ENCODE measurements around the gene C3orf18.

The C3orf18 gene

GRCh38 chr3:50592568-50592967, 25.0 kb upstream of the C3orf18 start:
- H3K4me3 ChIP-seq (ENCODE audit: low read length): no peak overlapping the region
- no peak for TF ChIP-seq CTCF (conservative IDR thresholded peaks at IDR 0.05; ENCODE audit: low read length)
- no peak for DNase-seq (ENCODE audit: low read depth)

GRCh38 chr3:50591196-50591741, 23.7 kb upstream of the C3orf18 start:
- H3K4me3 ChIP-seq (ENCODE audit: low read length): no peak overlapping the region
- DNase-seq (ENCODE audit: low read depth): no peak
- TF ChIP-seq CTCF (conservative IDR thresholded peaks at IDR 0.05; ENCODE audit: low read length): no peak

- TF ChIP-seq CTCF (conservative IDR thresholded peaks at IDR 0.05; ENCODE audit: low read length): no peak
- DNase-seq (ENCODE audit: low read depth): peak; percentile 34
- H3K4me3 ChIP-seq (ENCODE audit: low read length): no peak overlapping the region
Measured at GRCh38 chr3:50588759-50589433, 21.3 kb upstream of the C3orf18 start.

GRCh38 chr3:50587806-50588758, 20.5 kb upstream of the C3orf18 start:
- no peak for DNase-seq (ENCODE audit: low read depth)
- no peak for TF ChIP-seq CTCF (conservative IDR thresholded peaks at IDR 0.05; ENCODE audit: low read length)
- no peak overlapping the region for H3K4me3 ChIP-seq (ENCODE audit: low read length)

GRCh38 chr3:50587373-50587772, 19.8 kb upstream of the C3orf18 start:
- no peak for TF ChIP-seq CTCF (conservative IDR thresholded peaks at IDR 0.05; ENCODE audit: low read length)
- no peak for DNase-seq (ENCODE audit: low read depth)
- no peak overlapping the region for H3K4me3 ChIP-seq (ENCODE audit: low read length)

GRCh38 chr3:50586763-50587070, 19.2 kb upstream of the C3orf18 start:
- no peak for TF ChIP-seq CTCF (conservative IDR thresholded peaks at IDR 0.05; ENCODE audit: low read length)
- no peak for DNase-seq (ENCODE audit: low read depth)
- no peak overlapping the region for H3K4me3 ChIP-seq (ENCODE audit: low read length)

All from AG10803 (cell line).